Neural cell (in vitro differentiated cells): ENCODE data around the gene CD47.

Source experiments
- EP300 ChIP-seq: fragments of 450-650 bp; conservative IDR thresholded peaks from 2 replicates; pipeline ENCODE4 v1.6.1; 2014; ENCODE audit warnings: antibody characterized with exemption, mild to moderate bottlenecking, moderate library complexity; ENCODE audit not compliant: poor library complexity, severe bottlenecking
- EZH2 ChIP-seq: fragments of 200-600, 300-800 bp; shearing (Covaris generic), sonication (generic); IDR thresholded peaks from 2 replicates; pipeline ENCODE4 v1.6.1; 2014; ENCODE audit warnings: antibody characterized with exemption, low read length, borderline replicate concordance, mild to moderate bottlenecking; ENCODE audit not compliant: insufficient read depth, poor library complexity, severe bottlenecking
- POLR2AphosphoS5 ChIP-seq: IDR thresholded peaks from 2 replicates; pipeline ENCODE4 v1.6.1; 2012
- SMC3 ChIP-seq: fragments of 450-650 bp; conservative IDR thresholded peaks from 2 replicates; pipeline ENCODE4 v1.6.1; 2014; ENCODE audit warnings: antibody characterized with exemption, mild to moderate bottlenecking, moderate library complexity; ENCODE audit not compliant: poor library complexity
- TAF1 ChIP-seq: IDR thresholded peaks from 2 replicates; pipeline ENCODE4 v1.6.1; 2012; ENCODE audit warnings: low read depth
- TF ChIP-seq, protein P1 (sequence below): fragments of 450-650 bp; IDR thresholded peaks from 2 replicates; pipeline ENCODE4 v1.5.1; 2014; ENCODE audit warnings: antibody characterized with exemption, mild to moderate bottlenecking, moderate library complexity; ENCODE audit not compliant: poor library complexity, severe bottlenecking
- TF ChIP-seq, protein P2 (sequence below): IDR thresholded peaks from 2 replicates; pipeline ENCODE4 v1.6.1; 2012; ENCODE audit warnings: borderline replicate concordance

- no peak for TF ChIP-seq POLR2AphosphoS5
- TF ChIP-seq, protein P1, sequence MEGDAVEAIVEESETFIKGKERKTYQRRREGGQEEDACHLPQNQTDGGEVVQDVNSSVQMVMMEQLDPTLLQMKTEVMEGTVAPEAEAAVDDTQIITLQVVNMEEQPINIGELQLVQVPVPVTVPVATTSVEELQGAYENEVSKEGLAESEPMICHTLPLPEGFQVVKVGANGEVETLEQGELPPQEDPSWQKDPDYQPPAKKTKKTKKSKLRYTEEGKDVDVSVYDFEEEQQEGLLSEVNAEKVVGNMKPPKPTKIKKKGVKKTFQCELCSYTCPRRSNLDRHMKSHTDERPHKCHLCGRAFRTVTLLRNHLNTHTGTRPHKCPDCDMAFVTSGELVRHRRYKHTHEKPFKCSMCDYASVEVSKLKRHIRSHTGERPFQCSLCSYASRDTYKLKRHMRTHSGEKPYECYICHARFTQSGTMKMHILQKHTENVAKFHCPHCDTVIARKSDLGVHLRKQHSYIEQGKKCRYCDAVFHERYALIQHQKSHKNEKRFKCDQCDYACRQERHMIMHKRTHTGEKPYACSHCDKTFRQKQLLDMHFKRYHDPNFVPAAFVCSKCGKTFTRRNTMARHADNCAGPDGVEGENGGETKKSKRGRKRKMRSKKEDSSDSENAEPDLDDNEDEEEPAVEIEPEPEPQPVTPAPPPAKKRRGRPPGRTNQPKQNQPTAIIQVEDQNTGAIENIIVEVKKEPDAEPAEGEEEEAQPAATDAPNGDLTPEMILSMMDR, result no peak
- TF ChIP-seq, protein P2, sequence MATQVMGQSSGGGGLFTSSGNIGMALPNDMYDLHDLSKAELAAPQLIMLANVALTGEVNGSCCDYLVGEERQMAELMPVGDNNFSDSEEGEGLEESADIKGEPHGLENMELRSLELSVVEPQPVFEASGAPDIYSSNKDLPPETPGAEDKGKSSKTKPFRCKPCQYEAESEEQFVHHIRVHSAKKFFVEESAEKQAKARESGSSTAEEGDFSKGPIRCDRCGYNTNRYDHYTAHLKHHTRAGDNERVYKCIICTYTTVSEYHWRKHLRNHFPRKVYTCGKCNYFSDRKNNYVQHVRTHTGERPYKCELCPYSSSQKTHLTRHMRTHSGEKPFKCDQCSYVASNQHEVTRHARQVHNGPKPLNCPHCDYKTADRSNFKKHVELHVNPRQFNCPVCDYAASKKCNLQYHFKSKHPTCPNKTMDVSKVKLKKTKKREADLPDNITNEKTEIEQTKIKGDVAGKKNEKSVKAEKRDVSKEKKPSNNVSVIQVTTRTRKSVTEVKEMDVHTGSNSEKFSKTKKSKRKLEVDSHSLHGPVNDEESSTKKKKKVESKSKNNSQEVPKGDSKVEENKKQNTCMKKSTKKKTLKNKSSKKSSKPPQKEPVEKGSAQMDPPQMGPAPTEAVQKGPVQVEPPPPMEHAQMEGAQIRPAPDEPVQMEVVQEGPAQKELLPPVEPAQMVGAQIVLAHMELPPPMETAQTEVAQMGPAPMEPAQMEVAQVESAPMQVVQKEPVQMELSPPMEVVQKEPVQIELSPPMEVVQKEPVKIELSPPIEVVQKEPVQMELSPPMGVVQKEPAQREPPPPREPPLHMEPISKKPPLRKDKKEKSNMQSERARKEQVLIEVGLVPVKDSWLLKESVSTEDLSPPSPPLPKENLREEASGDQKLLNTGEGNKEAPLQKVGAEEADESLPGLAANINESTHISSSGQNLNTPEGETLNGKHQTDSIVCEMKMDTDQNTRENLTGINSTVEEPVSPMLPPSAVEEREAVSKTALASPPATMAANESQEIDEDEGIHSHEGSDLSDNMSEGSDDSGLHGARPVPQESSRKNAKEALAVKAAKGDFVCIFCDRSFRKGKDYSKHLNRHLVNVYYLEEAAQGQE, result no peak
- no peak for TF ChIP-seq EZH2
- TF ChIP-seq SMC3, result no peak
- TF ChIP-seq EP300, result no peak
- TF ChIP-seq TAF1, result no peak
These were observed 35.9 kb downstream of the CD47 start for GRCh38 chr3:108054935-108055334.
